ENCODE data around the gene SNX15. TPM values are rescaled to one million over a fixed set of nuclear protein-coding genes. Genes with fewer than 3 reads are reported as not detected.
"Not testable (repeated sequence)": the region's sequence is repeated elsewhere in the genome, so short reads cannot be mapped to it uniquely, and the experiment has no call there.

The SNX15 gene
- total and polyA plus RNA-seq, 2 donors (not counting 1 experiment from before 2014, with no cell fraction given): 26.0 to 28.5 TPM

DNA sequence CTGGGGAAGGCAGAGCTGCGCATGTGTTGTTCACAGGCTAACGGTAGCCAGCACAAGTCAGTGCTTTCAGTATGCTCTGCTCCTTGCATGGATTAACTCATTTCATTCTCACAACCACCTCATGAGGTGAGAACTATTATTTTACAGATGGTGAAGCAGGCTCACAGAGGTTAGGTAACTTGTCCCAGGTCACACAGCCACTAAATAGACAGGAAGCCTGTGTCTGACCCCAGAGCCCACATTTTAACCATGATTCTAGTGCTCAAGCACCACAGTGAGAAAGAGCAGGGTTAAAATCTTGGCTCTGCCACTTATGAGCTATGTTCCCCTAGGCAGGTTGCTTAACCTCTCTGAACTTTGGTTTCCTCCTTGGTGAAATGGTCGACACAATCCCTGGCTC, 6.2 kb upstream of the SNX15 start:
- H3K27ac ChIP-seq (ENCODE audit: low read length in 2 of 2): no peak overlapping the region
- intact Hi-C loops (cut with micrococcal nuclease): no loop called here
- no peak overlapping the region for H3K4me2 ChIP-seq (replicated peaks; ENCODE audit: low read depth, low read length, poor library complexity, severe bottlenecking)
- H3K27me3 ChIP-seq (replicated peaks in 1 of 4; ENCODE audit: control extremely low read depth in 1 of 4, control insufficient read depth in 3 of 4, insufficient read depth in 4 of 4, low read length in 3 of 4): no peaks in the 10 kb centered on the region
- POLR2A ChIA-PET: no interaction called here
- CTCF ChIA-PET: interaction anchor here (0.7 kb wide), 1 partner anchor 90 kb away, joined by 3 read pairs; no protein-coding TSS in a partner anchor
- H4K20me1 ChIP-seq (ENCODE audit: control insufficient read depth, insufficient read depth, low read length, poor library complexity, severe bottlenecking): no peaks in the 10 kb centered on the region
- 100% methylated on average over 1 of the region's 3 CpGs for WGBS (ENCODE audit: insufficient coverage)
- no peaks in the 10 kb centered on the region for H3K9me3 ChIP-seq (ENCODE audit: control extremely low read depth in 1 of 3, control insufficient read depth in 2 of 3, insufficient read depth in 1 of 3, low read length in 2 of 3)
- peaks cover 0 to 29% of the 10 kb centered on the region in 2 experiments for H3K36me3 ChIP-seq (replicated peaks in 1 of 2; ENCODE audit: control extremely low read depth in 1 of 2, control insufficient read depth in 1 of 2, extremely low read depth in 1 of 2, insufficient read depth in 2 of 2, low read length in 1 of 2)
- DNase-seq (no peak), ATAC-seq (ENCODE audit: low read depth) (no peak)
- no peak overlapping the region for H3K4me3 ChIP-seq (ENCODE audit: control extremely low read depth in 1 of 5, extremely low read depth in 1 of 5, insufficient read depth in 1 of 5, low read depth in 2 of 5, low read length in 4 of 5)
- H3K4me1 ChIP-seq (ENCODE audit: control insufficient read depth in 2 of 2, insufficient read depth in 2 of 2, low read length in 2 of 2): peaks cover 0 to 11% of the 10 kb centered on the region in 2 donors
- Mint-ChIP-seq H3K4me1 (peaks cover 9% of the 10 kb centered on the region), H3K27me3 (no peaks in the 10 kb centered on the region), H3K4me3 (no peak overlapping the region), H3K27ac (no peak overlapping the region), H3K9me3 (ENCODE audit: insufficient read depth) (no peaks in the 10 kb centered on the region)
- H3K79me2 ChIP-seq (ENCODE audit: control insufficient read depth, insufficient read depth, low read length): peaks cover 28% of the 10 kb centered on the region
- H2AFZ ChIP-seq (ENCODE audit: insufficient read depth, low read depth, low read length, poor library complexity, severe bottlenecking): no peak overlapping the region
- TF ChIP-seq EZH2 (IDR thresholded peaks at IDR 0.05; ENCODE audit: borderline replicate concordance, insufficient read depth, low read depth, low read length, poor library complexity, severe bottlenecking): no peak
- TF ChIP-seq, protein P1, sequence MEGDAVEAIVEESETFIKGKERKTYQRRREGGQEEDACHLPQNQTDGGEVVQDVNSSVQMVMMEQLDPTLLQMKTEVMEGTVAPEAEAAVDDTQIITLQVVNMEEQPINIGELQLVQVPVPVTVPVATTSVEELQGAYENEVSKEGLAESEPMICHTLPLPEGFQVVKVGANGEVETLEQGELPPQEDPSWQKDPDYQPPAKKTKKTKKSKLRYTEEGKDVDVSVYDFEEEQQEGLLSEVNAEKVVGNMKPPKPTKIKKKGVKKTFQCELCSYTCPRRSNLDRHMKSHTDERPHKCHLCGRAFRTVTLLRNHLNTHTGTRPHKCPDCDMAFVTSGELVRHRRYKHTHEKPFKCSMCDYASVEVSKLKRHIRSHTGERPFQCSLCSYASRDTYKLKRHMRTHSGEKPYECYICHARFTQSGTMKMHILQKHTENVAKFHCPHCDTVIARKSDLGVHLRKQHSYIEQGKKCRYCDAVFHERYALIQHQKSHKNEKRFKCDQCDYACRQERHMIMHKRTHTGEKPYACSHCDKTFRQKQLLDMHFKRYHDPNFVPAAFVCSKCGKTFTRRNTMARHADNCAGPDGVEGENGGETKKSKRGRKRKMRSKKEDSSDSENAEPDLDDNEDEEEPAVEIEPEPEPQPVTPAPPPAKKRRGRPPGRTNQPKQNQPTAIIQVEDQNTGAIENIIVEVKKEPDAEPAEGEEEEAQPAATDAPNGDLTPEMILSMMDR (IDR thresholded peaks at IDR 0.05): no peak
- H3K9ac ChIP-seq (ENCODE audit: low read length): no peak overlapping the region

- Mint-ChIP-seq H3K4me3 (no peak overlapping the region), H3K27ac (no peak overlapping the region), H3K9me3 (ENCODE audit: insufficient read depth) (no peaks in the 10 kb centered on the region), H3K27me3 (no peaks in the 10 kb centered on the region), H3K4me1 (peaks cover 5% of the 10 kb centered on the region)
- Histone ChIP-seq H3K79me2 (ENCODE audit: control insufficient read depth, insufficient read depth, low read length) (peaks cover 23% of the 10 kb centered on the region), H3K4me1 (ENCODE audit: control insufficient read depth in 2 of 2, insufficient read depth in 2 of 2, low read length in 2 of 2) (peaks cover 0 to 6% of the 10 kb centered on the region in 2 donors), H4K20me1 (ENCODE audit: control insufficient read depth, insufficient read depth, low read length, poor library complexity, severe bottlenecking) (no peaks in the 10 kb centered on the region), H3K9me3 (ENCODE audit: control extremely low read depth in 1 of 3, control insufficient read depth in 2 of 3, insufficient read depth in 1 of 3, low read length in 2 of 3) (no peaks in the 10 kb centered on the region), H3K4me2 (replicated peaks; ENCODE audit: low read depth, low read length, poor library complexity, severe bottlenecking) (no peak overlapping the region), H3K4me3 (ENCODE audit: control extremely low read depth in 1 of 5, extremely low read depth in 1 of 5, insufficient read depth in 1 of 5, low read depth in 2 of 5, low read length in 4 of 5) (no peak overlapping the region), H3K9ac (ENCODE audit: low read length) (no peak overlapping the region), H2AFZ (ENCODE audit: insufficient read depth, low read depth, low read length, poor library complexity, severe bottlenecking) (no peak overlapping the region), H3K27me3 (replicated peaks in 1 of 4; ENCODE audit: control extremely low read depth in 1 of 4, control insufficient read depth in 3 of 4, insufficient read depth in 4 of 4, low read length in 3 of 4) (no peaks in the 10 kb centered on the region), H3K36me3 (replicated peaks in 1 of 2; ENCODE audit: control extremely low read depth in 1 of 2, control insufficient read depth in 1 of 2, extremely low read depth in 1 of 2, insufficient read depth in 2 of 2, low read length in 1 of 2) (peaks cover 0 to 29% of the 10 kb centered on the region in 2 experiments), H3K27ac (ENCODE audit: low read length in 2 of 2) (no peak overlapping the region)
- CTCF ChIA-PET: no interaction called here
- over 99% methylated on average over 11 of the region's 11 CpGs for WGBS (ENCODE audit: insufficient coverage)
- DNase-seq (no peak), ATAC-seq (ENCODE audit: low read depth) (no peak)
- intact Hi-C loops (cut with micrococcal nuclease): no loop called here
- TF ChIP-seq, protein P1 (IDR thresholded peaks at IDR 0.05): no peak
- no peak for TF ChIP-seq EZH2 (IDR thresholded peaks at IDR 0.05; ENCODE audit: borderline replicate concordance, insufficient read depth, low read depth, low read length, poor library complexity, severe bottlenecking)
- POLR2A ChIA-PET: no interaction called here
Measured at GRCh38 chr11:65021509-65021908, 5.7 kb upstream of the SNX15 start.

GRCh38 chr11:65023502-65023901, 3.7 kb upstream of the SNX15 start:
- H3K79me2 ChIP-seq (ENCODE audit: control insufficient read depth, insufficient read depth, low read length); H3K27ac ChIP-seq (ENCODE audit: low read length in 2 of 2); H3K4me2 ChIP-seq (replicated peaks; ENCODE audit: low read depth, low read length, poor library complexity, severe bottlenecking); H3K9me3 Mint-ChIP-seq (ENCODE audit: insufficient read depth); DNase-seq; ATAC-seq (ENCODE audit: low read depth); H3K27ac Mint-ChIP-seq; H2AFZ ChIP-seq (ENCODE audit: insufficient read depth, low read depth, low read length, poor library complexity, severe bottlenecking); H4K20me1 ChIP-seq (ENCODE audit: control insufficient read depth, insufficient read depth, low read length, poor library complexity, severe bottlenecking); H3K4me3 ChIP-seq (ENCODE audit: control extremely low read depth in 1 of 5, extremely low read depth in 1 of 5, insufficient read depth in 1 of 5, low read depth in 2 of 5, low read length in 4 of 5); intact Hi-C loops (cut with micrococcal nuclease); H3K27me3 Mint-ChIP-seq; H3K9ac ChIP-seq (ENCODE audit: low read length); H3K27me3 ChIP-seq (replicated peaks in 1 of 4; ENCODE audit: control extremely low read depth in 1 of 4, control insufficient read depth in 3 of 4, insufficient read depth in 4 of 4, low read length in 3 of 4); H3K9me3 ChIP-seq (ENCODE audit: control extremely low read depth in 1 of 3, control insufficient read depth in 2 of 3, insufficient read depth in 1 of 3, low read length in 2 of 3); H3K4me3 Mint-ChIP-seq; CTCF ChIA-PET: not testable (repeated sequence)
- peaks cover 14% of the 10 kb centered on the region for H3K4me1 Mint-ChIP-seq
- POLR2A ChIA-PET: interaction anchor here (0.6 kb wide), 1 partner anchor 34 kb away, joined by 5 read pairs; no protein-coding TSS in a partner anchor
- Histone ChIP-seq H3K36me3 (replicated peaks in 1 of 2; ENCODE audit: control extremely low read depth in 1 of 2, control insufficient read depth in 1 of 2, extremely low read depth in 1 of 2, insufficient read depth in 2 of 2, low read length in 1 of 2) (peaks cover 0 to 25% of the 10 kb centered on the region in 2 experiments), H3K4me1 (ENCODE audit: control insufficient read depth in 2 of 2, insufficient read depth in 2 of 2, low read length in 2 of 2) (peaks cover 11 to 17% of the 10 kb centered on the region in 2 donors)
- WGBS (ENCODE audit: insufficient coverage): 83% methylated on average over 6 of the region's 8 CpGs

Measured in B cell (primary cell).